ENCODE measurements around the gene C15orf61.
A peak's percentile ranks its signal among the peaks of the same experiment; 100 is the strongest.

C15orf61 gene

GRCh38 chr15:67515090-67515489 is 5.8 kb upstream of the C15orf61 start:
- DNase-seq (ENCODE audit: low spot score) = no peak

GRCh38 chr15:67515557-67515956 is 5.4 kb upstream of the C15orf61 start:
- DNase-seq (ENCODE audit: low spot score) = no peak

GRCh38 chr15:67520321-67521028 is 456 bp upstream of the C15orf61 start:
- DNase-seq (ENCODE audit: low spot score) = no peak

GRCh38 chr15:67521783-67522568 is 1.0 kb downstream of the C15orf61 start:
- peak; percentile 55 for DNase-seq (ENCODE audit: low spot score)

- no peak for DNase-seq (ENCODE audit: low spot score)
Observed at GRCh38 chr15:67523330-67523729, 2.4 kb downstream of the C15orf61 start.

GRCh38 chr15:67524235-67524634 is 3.3 kb downstream of the C15orf61 start:
- no peak for DNase-seq (ENCODE audit: low spot score)

GRCh38 chr15:67528513-67528912 is 7.6 kb downstream of the C15orf61 start:
- no peak for DNase-seq (ENCODE audit: low spot score)

GRCh38 chr15:67531379-67531914 is 10.5 kb downstream of the C15orf61 start:
- peak; percentile 91 for DNase-seq (ENCODE audit: low spot score)

GRCh38 chr15:67533873-67534272 is 12.9 kb downstream of the C15orf61 start:
- DNase-seq (ENCODE audit: low spot score) = no peak

- DNase-seq (ENCODE audit: low spot score) = no peak
Observed at GRCh38 chr15:67534360-67534759, 13.4 kb downstream of the C15orf61 start.

- DNase-seq (ENCODE audit: low spot score) = no peak
Observed at GRCh38 chr15:67537771-67538170, 16.8 kb downstream of the C15orf61 start.

- peak; percentile 80 for DNase-seq (ENCODE audit: low spot score)
Observed at GRCh38 chr15:67542420-67543347, 21.8 kb downstream of the C15orf61 start, which contains the start of gene MAP2K5. TSS of gene MAP2K5 (plus strand) at chr15:67542703. CDS start at chr15:67543336, 633 bp downstream.

- DNase-seq (ENCODE audit: low spot score) = peak; percentile 52
Observed at GRCh38 chr15:67543348-67543718, 22.4 kb downstream of the C15orf61 start.

- DNase-seq (ENCODE audit: low spot score) = no peak
Observed at GRCh38 chr15:67544475-67544874, 23.5 kb downstream of the C15orf61 start.

- no peak for DNase-seq (ENCODE audit: low spot score)
Observed at GRCh38 chr15:67545864-67546263, 24.9 kb downstream of the C15orf61 start.

GRCh38 chr15:67547064-67547463 is 26.1 kb downstream of the C15orf61 start:
- no peak for DNase-seq (ENCODE audit: low spot score)

- no peak for DNase-seq (ENCODE audit: low spot score)
Observed at GRCh38 chr15:67547836-67548235, 26.9 kb downstream of the C15orf61 start.

GRCh38 chr15:67548236-67548852 is 27.4 kb downstream of the C15orf61 start:
- DNase-seq (ENCODE audit: low spot score) = peak; percentile 65

GRCh38 chr15:67548862-67549651 is 28.1 kb downstream of the C15orf61 start:
- no peak for DNase-seq (ENCODE audit: low spot score)

- DNase-seq (ENCODE audit: low spot score) = no peak
Observed at GRCh38 chr15:67549736-67550135, 28.8 kb downstream of the C15orf61 start.

- DNase-seq (ENCODE audit: low spot score) = peak; percentile 45
Observed at GRCh38 chr15:67550522-67550921, 29.6 kb downstream of the C15orf61 start.
